HepG2 (cell line): Measurements from ENCODE around the gene LTA. TPM values are rescaled to one million over a fixed set of nuclear protein-coding genes. Genes with fewer than 3 reads are reported as not detected.

Experiments used
- CBX5 ChIP-seq: sonication (generic); formaldehyde crosslinking; IDR thresholded peaks from 2 replicates; pipeline ENCODE4 v1.4.0; 2020; ENCODE audit warnings: missing genetic modification reagents, borderline replicate concordance
- CTCF ChIP-seq: sonication (generic); formaldehyde crosslinking; IDR thresholded peaks from 2 replicates; pipeline ENCODE4 v1.5.0; 2020; ENCODE audit warnings: mild to moderate bottlenecking, missing genetic modification reagents, moderate library complexity
- MTF1 ChIP-seq: sonication (generic); formaldehyde crosslinking; IDR thresholded peaks from 2 replicates; pipeline ENCODE4 v1.5.0; 2020; ENCODE audit warnings: missing genetic modification reagents
- PTBP1 ChIP-seq: fragments of 200-400 bp; formaldehyde crosslinking; IDR thresholded peaks from 2 replicates; pipeline ENCODE4 v1.6.1; 2018; ENCODE audit warnings: low read length, low read depth; ENCODE audit not compliant: poor library complexity, severe bottlenecking
- REST ChIP-seq, 2 experiments: IDR thresholded peaks; 2 replicates each; pipeline ENCODE4 v1.6.1; 2011 to 2012; ENCODE audit warnings: low read length in 2 of 2, borderline replicate concordance in 1 of 2, low read depth in 1 of 2, mild to moderate bottlenecking in 1 of 2, moderate library complexity in 1 of 2
- TARDBP ChIP-seq: sonication (generic); formaldehyde crosslinking; IDR thresholded peaks from 2 replicates; pipeline ENCODE4 v1.8.0; 2022; ENCODE audit warnings: mild to moderate bottlenecking, missing genetic modification reagents
- TCF7L2 ChIP-seq: IDR thresholded peaks from 2 replicates; pipeline ENCODE4 v1.6.1; 2011; ENCODE audit warnings: mild to moderate bottlenecking, low read depth, low read length, moderate library complexity
- YY1 ChIP-seq: IDR thresholded peaks from 2 replicates; pipeline ENCODE4 v1.6.1; 2011; ENCODE audit warnings: low read length, low read depth, moderate library complexity, mild to moderate bottlenecking; ENCODE audit not compliant: insufficient read depth, insufficient replicate concordance
- ZNF10 ChIP-seq: sonication (generic); formaldehyde crosslinking; IDR thresholded peaks from 2 replicates; pipeline ENCODE4 v1.4.0; 2020; ENCODE audit warnings: mild to moderate bottlenecking, low read depth, missing genetic modification reagents, borderline replicate concordance
- ZNF235 ChIP-seq: sonication (generic); formaldehyde crosslinking; IDR thresholded peaks from 2 replicates; pipeline ENCODE4 v1.8.1; 2023; ENCODE audit warnings: mild to moderate bottlenecking, missing genetic modification reagents, borderline replicate concordance
- ZNF337 ChIP-seq: sonication (generic); formaldehyde crosslinking; IDR thresholded peaks from 2 replicates; pipeline ENCODE4 v1.5.1; 2020; ENCODE audit warnings: missing genetic modification reagents, low read depth, mild to moderate bottlenecking, borderline replicate concordance
- ZSCAN5A ChIP-seq: sonication (generic); formaldehyde crosslinking; IDR thresholded peaks from 2 replicates; pipeline ENCODE4 v1.8.0; 2022; ENCODE audit warnings: mild to moderate bottlenecking, missing genetic modification reagents, borderline replicate concordance
- polyA plus RNA-seq, 8 experiments: library from polyadenylated mRNA; depleted of rRNA in 3 of 8; stranded (reverse) in 7 of 8; unstranded in 1 of 8; fragments of >200 nt; fragmentation: Illumina TruSeq in 4 of 8; extraction: Trizol in 4 of 8; gene quantifications; 2 replicates each; pipeline versions ENCODE4 v1.2.1 to v1.2.3, GENCODE V29; 2011 to 2016; ENCODE audit warnings: low read depth in 4 of 8, missing spikeins in 1 of 8, mixed read lengths in 1 of 8; ENCODE audit not compliant: insufficient read depth in 1 of 8
- total RNA-seq, 5 experiments: library from RNA; depleted of rRNA; stranded (reverse); fragments of >200 nt; fragmentation: Illumina TruSeq; extraction: Trizol; gene quantifications; 2 replicates each; pipeline ENCODE4 v1.2.3, GENCODE V29; 2016; ENCODE audit warnings: low read depth in 1 of 5
- TF ChIP-seq, protein P1 (sequence below): sonication (generic); formaldehyde crosslinking; IDR thresholded peaks from 2 replicates; pipeline ENCODE4 v1.8.1; 2023; ENCODE audit warnings: mild to moderate bottlenecking, moderate library complexity, missing genetic modification reagents
- TF ChIP-seq, protein P2 (sequence below): sonication (generic); formaldehyde crosslinking; IDR thresholded peaks from 2 replicates; pipeline ENCODE4 v1.8.0; 2022; ENCODE audit warnings: missing genetic modification reagents, mild to moderate bottlenecking, moderate library complexity, borderline replicate concordance
- TF ChIP-seq, protein P3 (sequence below): sonication (generic); formaldehyde crosslinking; IDR thresholded peaks from 2 replicates; pipeline ENCODE4 v1.4.0; 2020; ENCODE audit warnings: missing genetic modification reagents

Gene LTA
- total and polyA plus RNA-seq, 2 of the 13 experiments (the other 11 are each of a cell fraction or from before 2014, with no cell fraction given), result 0.09 TPM; not detected in 1

DNA sequence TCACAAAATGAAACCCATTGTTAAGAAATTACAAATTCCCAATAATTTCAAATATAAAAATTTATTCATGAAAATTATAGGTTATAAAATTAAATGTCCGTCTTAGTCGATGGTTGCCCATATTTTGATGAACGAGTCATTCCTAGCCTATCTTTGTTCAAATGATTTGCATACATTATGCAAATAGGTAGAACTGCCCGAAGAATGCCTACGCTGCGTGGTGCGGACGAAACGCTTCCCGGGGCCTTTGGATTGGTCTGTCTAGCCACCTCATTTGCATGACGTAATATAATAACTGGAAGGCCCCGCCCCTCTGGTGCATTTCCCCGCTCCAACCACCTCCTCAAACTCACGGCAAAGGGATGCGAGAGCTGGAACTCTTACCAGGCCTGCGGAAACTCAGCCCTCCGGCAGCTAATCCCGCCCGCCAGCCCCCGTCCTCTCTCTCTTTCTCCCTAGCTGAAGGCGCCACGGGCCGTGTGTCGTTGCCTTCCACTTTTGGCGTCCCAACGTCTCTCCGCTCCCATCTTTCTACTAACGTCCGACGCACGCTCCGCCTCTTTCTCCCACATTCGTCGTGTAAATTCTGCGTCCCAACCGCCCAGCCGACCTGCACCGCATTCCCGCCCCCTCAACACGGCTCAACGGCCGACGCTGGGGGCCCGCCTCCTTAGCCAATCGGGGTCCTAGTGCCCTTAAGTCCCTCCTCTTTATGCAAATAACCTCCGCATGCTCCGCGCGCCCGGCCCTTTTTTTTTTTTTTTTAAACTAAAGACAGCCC lies 47.9 kb downstream of the LTA start (continued):
- TF ChIP-seq, protein P1, sequence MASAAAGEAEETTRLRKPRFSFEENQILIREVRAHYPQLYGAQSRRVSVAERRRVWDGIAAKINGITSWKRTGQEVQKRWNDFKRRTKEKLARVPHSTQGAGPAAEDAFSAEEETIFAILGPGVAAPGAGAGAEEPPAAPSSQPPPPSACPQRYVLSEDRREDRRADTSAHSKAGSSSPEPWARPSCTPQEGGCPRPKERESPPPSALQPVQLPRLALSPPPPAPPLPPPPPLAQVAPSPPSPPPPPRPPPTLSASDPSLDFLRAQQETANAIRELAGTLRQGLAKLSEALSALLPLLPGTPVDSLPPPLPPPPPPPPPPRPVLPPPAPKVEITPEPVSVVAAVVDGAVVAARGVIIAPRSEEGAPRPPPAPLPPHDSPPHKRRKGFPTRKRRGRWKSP, result peak; percentile 68
- no peak for TF ChIP-seq CTCF
- no peak for TF ChIP-seq ZNF337 (CRISPR knock-in tag)
- TF ChIP-seq TCF7L2, result no peak
- TF ChIP-seq CBX5, result peak; percentile 72; the same call in 1 of the 2 replicates
- TF ChIP-seq, protein P2, sequence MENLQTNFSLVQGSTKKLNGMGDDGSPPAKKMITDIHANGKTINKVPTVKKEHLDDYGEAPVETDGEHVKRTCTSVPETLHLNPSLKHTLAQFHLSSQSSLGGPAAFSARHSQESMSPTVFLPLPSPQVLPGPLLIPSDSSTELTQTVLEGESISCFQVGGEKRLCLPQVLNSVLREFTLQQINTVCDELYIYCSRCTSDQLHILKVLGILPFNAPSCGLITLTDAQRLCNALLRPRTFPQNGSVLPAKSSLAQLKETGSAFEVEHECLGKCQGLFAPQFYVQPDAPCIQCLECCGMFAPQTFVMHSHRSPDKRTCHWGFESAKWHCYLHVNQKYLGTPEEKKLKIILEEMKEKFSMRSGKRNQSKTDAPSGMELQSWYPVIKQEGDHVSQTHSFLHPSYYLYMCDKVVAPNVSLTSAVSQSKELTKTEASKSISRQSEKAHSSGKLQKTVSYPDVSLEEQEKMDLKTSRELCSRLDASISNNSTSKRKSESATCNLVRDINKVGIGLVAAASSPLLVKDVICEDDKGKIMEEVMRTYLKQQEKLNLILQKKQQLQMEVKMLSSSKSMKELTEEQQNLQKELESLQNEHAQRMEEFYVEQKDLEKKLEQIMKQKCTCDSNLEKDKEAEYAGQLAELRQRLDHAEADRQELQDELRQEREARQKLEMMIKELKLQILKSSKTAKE, result no peak
- TF ChIP-seq, protein P3, sequence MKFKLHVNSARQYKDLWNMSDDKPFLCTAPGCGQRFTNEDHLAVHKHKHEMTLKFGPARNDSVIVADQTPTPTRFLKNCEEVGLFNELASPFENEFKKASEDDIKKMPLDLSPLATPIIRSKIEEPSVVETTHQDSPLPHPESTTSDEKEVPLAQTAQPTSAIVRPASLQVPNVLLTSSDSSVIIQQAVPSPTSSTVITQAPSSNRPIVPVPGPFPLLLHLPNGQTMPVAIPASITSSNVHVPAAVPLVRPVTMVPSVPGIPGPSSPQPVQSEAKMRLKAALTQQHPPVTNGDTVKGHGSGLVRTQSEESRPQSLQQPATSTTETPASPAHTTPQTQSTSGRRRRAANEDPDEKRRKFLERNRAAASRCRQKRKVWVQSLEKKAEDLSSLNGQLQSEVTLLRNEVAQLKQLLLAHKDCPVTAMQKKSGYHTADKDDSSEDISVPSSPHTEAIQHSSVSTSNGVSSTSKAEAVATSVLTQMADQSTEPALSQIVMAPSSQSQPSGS (CRISPR knock-in tag), result peak; percentile 59; the same call in 1 of the 2 replicates
- TF ChIP-seq TARDBP, result peak; percentile 90
- no peak for TF ChIP-seq ZNF10
- TF ChIP-seq REST (IDR thresholded peaks at IDR 0.05; ENCODE audit: borderline replicate concordance in 1 of 2, low read depth in 1 of 2, low read length in 2 of 2), result no peak
- TF ChIP-seq YY1, result peak; percentile 52
- peak; percentile 85; the same call in 1 of the 2 replicates for TF ChIP-seq ZSCAN5A (CRISPR knock-in tag)
- TF ChIP-seq PTBP1, result no peak
- peak; percentile 26 for TF ChIP-seq ZNF235 (CRISPR knock-in tag)
- peak; percentile 47; the same call in 1 of the 2 replicates for TF ChIP-seq MTF1 (CRISPR knock-in tag)
